K562 (cell line): Measurements from ENCODE around the gene RDH5. TPM values are rescaled to one million over a fixed set of nuclear protein-coding genes. Genes with fewer than 3 reads are reported as not detected.

Experiments
- ATAC-seq: fragments of 200-7000 bp; cut with Tn5 transposase; 3 replicates; pipeline ENCODE4 v1.9.1; 2020; ENCODE audit warnings: moderate library complexity
- BruUV-seq: library from RNA; stranded (reverse); fragments of 400-500 nt; replicated peaks from 2 replicates; lab custom pipeline; 2021; lab: Mats Ljungman, UMichigan
- CTCF ChIA-PET: fragments of 300-600 bp; formaldehyde crosslinking; extraction: SDS; loops from one replicate; lab custom pipeline; 2021; ENCODE audit warnings: low intra/inter-chr PET ratio; lab: Yijun Ruan, JAX
- POLR2A ChIA-PET: fragments of 300-600, 350-650 bp; sonication (Branson Sonifier 250); formaldehyde crosslinking; extraction: SDS; loops from one replicate; lab custom pipeline; 2021; ENCODE audit warnings: antibody characterized with exemption, inconsistent platforms; lab: Yijun Ruan, JAX
- DNase-seq, 4 experiments: peaks; one replicate each; pipeline versions ENCODE4 v3.0.0 to v3.0.0-alpha.2; 2011 to 2018; ENCODE audit warnings: low spot score in 3 of 4, mixed read lengths in 3 of 4; ENCODE audit errors: extremely low read depth in 1 of 4
- FAIRE-seq: peaks from 2 replicates; lab custom pipeline; 2011; peaks lifted over from hg19 to GRCh38; lab: Jason Lieb, UNC
- H2AFZ ChIP-seq: 2 replicates; pipeline ENCODE4 v1.6.0; 2011; ENCODE audit warnings: low read depth, low read length, control low read depth, inconsistent platforms
- H3K27ac ChIP-seq: fragments of 200-600 bp; 3 replicates; pipeline ENCODE4 v1.8.0; 2011; ENCODE audit warnings: low read depth, mild to moderate bottlenecking, control low read depth, inconsistent platforms, low read length, moderate library complexity, mixed read lengths; ENCODE audit errors: extremely low read depth
- H3K27me3 ChIP-seq, 2 experiments: fragments of 300-600 bp in 1 of 2; 2 replicates in 1 of 2; 3 replicates in 1 of 2; pipeline versions ENCODE4 v1.6.0 to v1.8.0; 2011; ENCODE audit warnings: inconsistent platforms in 2 of 2, low read length in 2 of 2, mild to moderate bottlenecking in 1 of 2, mixed read lengths in 1 of 2, moderate library complexity in 1 of 2; ENCODE audit not compliant: control insufficient read depth in 2 of 2, insufficient read depth in 2 of 2
- H3K36me3 ChIP-seq: fragments of 300-600 bp; 3 replicates; pipeline ENCODE4 v1.8.0; 2011; ENCODE audit warnings: mild to moderate bottlenecking, low read length, inconsistent platforms; ENCODE audit not compliant: control insufficient read depth, insufficient read depth
- H3K4me1 ChIP-seq, 2 experiments: fragments of 200-600 bp in 1 of 2; replicated peaks in 1 of 2; 2 replicates in 1 of 2; 3 replicates in 1 of 2; pipeline versions ENCODE4 v1.5.1 to v1.8.0; 2011; ENCODE audit warnings: inconsistent platforms in 2 of 2, low read length in 2 of 2, mild to moderate bottlenecking in 1 of 2, mixed read lengths in 1 of 2, moderate library complexity in 1 of 2; ENCODE audit not compliant: control insufficient read depth in 2 of 2, insufficient read depth in 2 of 2
- H3K4me2 ChIP-seq: 2 replicates; pipeline ENCODE4 v1.6.1; 2011; ENCODE audit warnings: low read length, control low read depth, inconsistent platforms, mixed read lengths; ENCODE audit not compliant: insufficient read depth
- H3K4me3 ChIP-seq: fragments of 200-600 bp; sonication (generic), shearing (Covaris generic); 2 replicates; pipeline ENCODE4 v1.5.1; 2016; ENCODE audit warnings: control low read depth, inconsistent platforms
- H3K79me2 ChIP-seq: fragments of 200-600 bp; 3 replicates; pipeline ENCODE4 v1.8.0; 2011; ENCODE audit warnings: low read length, inconsistent platforms; ENCODE audit not compliant: control insufficient read depth, insufficient read depth
- H3K9ac ChIP-seq, 2 experiments: 2 replicates each; pipeline versions ENCODE4 v1.6.0 to v1.6.1; 2011; ENCODE audit warnings: low read depth in 2 of 2, low read length in 2 of 2, control low read depth in 1 of 2, inconsistent platforms in 1 of 2, mild to moderate bottlenecking in 1 of 2, mixed read lengths in 1 of 2; ENCODE audit not compliant: insufficient read depth in 1 of 2
- H3K9me1 ChIP-seq: one replicate; pipeline ENCODE4 v1.6.0; 2011; ENCODE audit warnings: inconsistent platforms, mild to moderate bottlenecking, low read length, moderate library complexity; ENCODE audit not compliant: control insufficient read depth, insufficient read depth
- H3K9me3 ChIP-seq: replicated peaks from 2 replicates; pipeline ENCODE4 v1.5.1; 2011; ENCODE audit warnings: low read depth, low read length, inconsistent platforms; ENCODE audit not compliant: control insufficient read depth, insufficient read depth
- H4K20me1 ChIP-seq: replicated peaks from 2 replicates; pipeline ENCODE4 v1.6.1; 2011; ENCODE audit warnings: low read length, inconsistent platforms, mixed read lengths; ENCODE audit not compliant: control insufficient read depth, insufficient read depth
- EGR1 ChIP-seq: fragments of 450-650 bp; conservative IDR thresholded peaks from 2 replicates; pipeline ENCODE4 v1.6.1; 2017; ENCODE audit warnings: mild to moderate bottlenecking
- MCM2 ChIP-seq: fragments of 450-650 bp; IDR thresholded peaks from 2 replicates; pipeline ENCODE4 v1.6.1; 2017; ENCODE audit warnings: low read depth, mild to moderate bottlenecking
- RBFOX2 ChIP-seq: fragments of 200-400 bp; formaldehyde crosslinking; IDR thresholded peaks from 2 replicates; pipeline ENCODE4 v1.6.1; 2017; ENCODE audit warnings: low read depth, mild to moderate bottlenecking, low read length, moderate library complexity
- RBM25 ChIP-seq: fragments of 200-400 bp; formaldehyde crosslinking; IDR thresholded peaks from 2 replicates; pipeline ENCODE4 v1.6.1; 2018; ENCODE audit warnings: low read length, low read depth, moderate library complexity; ENCODE audit not compliant: severe bottlenecking
- TAL1 ChIP-seq: fragments of 450-650 bp; IDR thresholded peaks from 2 replicates; pipeline ENCODE4 v1.6.1; 2016; ENCODE audit warnings: mild to moderate bottlenecking
- in situ Hi-C: fragments of 300-500 bp; cut with MboI; formaldehyde crosslinking; loops from 4 replicates; pipeline ENCODE4 v1.15.0; 2018; ENCODE audit warnings: inconsistent platforms, mixed read lengths
- intact Hi-C: fragments of 100-400 bp; cut with micrococcal nuclease; formaldehyde crosslinking; loops from 2 replicates; pipeline ENCODE4 v1.14.2; 2022
- polyA plus RNA-seq, 8 experiments: library from polyadenylated mRNA; depleted of rRNA in 4 of 8; stranded (reverse) in 5 of 8; unstranded in 3 of 8; fragments of >200 nt; fragmentation: Nextera tagmentation in 2 of 8; fragmentation: Illumina TruSeq in 1 of 8; extraction: Ambion mirVana in 2 of 8; extraction: Trizol in 1 of 8; gene quantifications; 2 replicates each; pipeline versions ENCODE4 v1.2.1 to v1.2.3, GENCODE V29; 2011 to 2014; ENCODE audit warnings: inconsistent platforms in 1 of 8, missing spikeins in 1 of 8
- total RNA-seq, 7 experiments: library from RNA; depleted of rRNA in 6 of 7; stranded (reverse); fragments of >200 nt in 6 of 7; fragmentation: Illumina TruSeq in 2 of 7; extraction: Trizol in 2 of 7; gene quantifications; 2 replicates each; pipeline versions ENCODE4 v1.2.1 to v1.2.3, GENCODE V29; 2011 to 2021; ENCODE audit warnings: low replicate concordance in 1 of 7
- TF ChIP-seq, protein P1 (sequence below), 2 experiments: fragments of 150-350 bp in 1 of 2; IDR thresholded peaks; 2 replicates each; pipeline ENCODE4 v1.6.1; 2012 to 2016; ENCODE audit warnings: low read depth in 2 of 2, low read length in 2 of 2, mild to moderate bottlenecking in 1 of 2, moderate library complexity in 1 of 2

The RDH5 gene
- total and polyA plus RNA-seq, 9 of the 15 experiments (the other 6 are each of a cell fraction or from before 2014, with no cell fraction given): 0.28 to 2.0 (median 1.1) TPM; not detected in 1

DNA sequence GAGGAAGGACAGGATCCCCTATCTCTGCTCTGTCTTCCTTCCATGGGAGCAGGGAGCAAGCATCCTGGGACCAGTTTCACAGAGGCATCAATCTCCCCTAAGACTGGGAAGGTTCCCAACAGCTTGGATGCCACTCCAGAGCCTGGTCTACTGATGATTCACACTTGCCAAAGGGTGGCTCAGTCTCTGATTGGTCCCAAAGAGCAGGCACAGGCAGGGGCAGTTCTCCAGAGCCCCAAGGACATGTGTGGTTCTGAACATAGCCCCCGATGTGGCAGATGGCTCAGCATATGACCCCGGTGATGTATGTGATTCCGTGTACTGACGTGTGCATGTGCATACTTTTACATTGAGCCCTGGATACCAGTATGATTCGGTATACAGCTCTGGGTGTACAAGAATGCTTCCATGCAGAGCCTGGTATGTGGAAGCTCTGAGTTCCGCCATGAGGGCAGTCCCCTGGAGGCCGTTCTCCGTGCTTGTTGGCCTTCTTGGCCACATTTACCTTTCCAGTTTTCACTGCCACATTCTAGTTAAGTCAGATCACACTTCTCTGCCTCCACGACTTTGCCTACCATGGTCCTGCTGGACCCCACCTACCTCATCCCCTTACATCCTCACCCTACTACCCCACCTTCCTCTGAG, 33.7 kb upstream of the RDH5 start (continued):
- TF ChIP-seq, protein P1, sequence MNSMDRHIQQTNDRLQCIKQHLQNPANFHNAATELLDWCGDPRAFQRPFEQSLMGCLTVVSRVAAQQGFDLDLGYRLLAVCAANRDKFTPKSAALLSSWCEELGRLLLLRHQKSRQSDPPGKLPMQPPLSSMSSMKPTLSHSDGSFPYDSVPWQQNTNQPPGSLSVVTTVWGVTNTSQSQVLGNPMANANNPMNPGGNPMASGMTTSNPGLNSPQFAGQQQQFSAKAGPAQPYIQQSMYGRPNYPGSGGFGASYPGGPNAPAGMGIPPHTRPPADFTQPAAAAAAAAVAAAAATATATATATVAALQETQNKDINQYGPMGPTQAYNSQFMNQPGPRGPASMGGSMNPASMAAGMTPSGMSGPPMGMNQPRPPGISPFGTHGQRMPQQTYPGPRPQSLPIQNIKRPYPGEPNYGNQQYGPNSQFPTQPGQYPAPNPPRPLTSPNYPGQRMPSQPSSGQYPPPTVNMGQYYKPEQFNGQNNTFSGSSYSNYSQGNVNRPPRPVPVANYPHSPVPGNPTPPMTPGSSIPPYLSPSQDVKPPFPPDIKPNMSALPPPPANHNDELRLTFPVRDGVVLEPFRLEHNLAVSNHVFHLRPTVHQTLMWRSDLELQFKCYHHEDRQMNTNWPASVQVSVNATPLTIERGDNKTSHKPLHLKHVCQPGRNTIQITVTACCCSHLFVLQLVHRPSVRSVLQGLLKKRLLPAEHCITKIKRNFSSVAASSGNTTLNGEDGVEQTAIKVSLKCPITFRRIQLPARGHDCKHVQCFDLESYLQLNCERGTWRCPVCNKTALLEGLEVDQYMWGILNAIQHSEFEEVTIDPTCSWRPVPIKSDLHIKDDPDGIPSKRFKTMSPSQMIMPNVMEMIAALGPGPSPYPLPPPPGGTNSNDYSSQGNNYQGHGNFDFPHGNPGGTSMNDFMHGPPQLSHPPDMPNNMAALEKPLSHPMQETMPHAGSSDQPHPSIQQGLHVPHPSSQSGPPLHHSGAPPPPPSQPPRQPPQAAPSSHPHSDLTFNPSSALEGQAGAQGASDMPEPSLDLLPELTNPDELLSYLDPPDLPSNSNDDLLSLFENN (IDR thresholded peaks at IDR 0.05; ENCODE audit: low read depth in 2 of 2, low read length in 2 of 2): no peak
- TF ChIP-seq TAL1 (no peak), RBFOX2 (no peak)

DNA sequence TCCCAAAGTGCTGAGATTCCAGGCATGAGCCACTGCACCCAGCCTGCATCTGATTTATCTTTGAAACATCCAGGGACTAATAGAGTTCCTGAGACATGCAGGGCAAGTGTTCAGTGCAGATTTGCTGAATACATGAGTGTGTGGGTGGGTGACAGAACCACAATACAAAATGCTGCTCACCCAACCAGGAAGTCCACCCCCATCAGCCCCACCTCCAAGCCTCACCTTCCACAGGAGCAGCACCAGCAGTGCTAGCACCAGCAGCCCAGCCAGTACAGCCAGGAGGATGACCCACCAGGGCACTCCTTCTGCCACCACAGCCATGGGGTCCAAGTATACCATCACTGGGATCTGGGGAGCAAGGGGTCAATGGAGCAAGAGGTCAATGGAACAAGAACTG, 32.4 kb upstream of the RDH5 start:
- no peaks in the 10 kb centered on the region for H3K79me2 ChIP-seq
- ATAC-seq (no peak), FAIRE-seq (no peak), DNase-seq (no peak)
- H4K20me1 ChIP-seq: no peaks in the 10 kb centered on the region
- H3K27ac ChIP-seq: no peak overlapping the region
- no peak overlapping the region for H3K4me3 ChIP-seq
- TF ChIP-seq EGR1 (peak; percentile 34; the same call in 1 of the 2 replicates), MCM2 (no peak), RBM25 (no peak)
- no peak overlapping the region for H3K9ac ChIP-seq
- H3K9me1 ChIP-seq: no peaks in the 10 kb centered on the region
- H2AFZ ChIP-seq: no peak overlapping the region
- H3K27me3 ChIP-seq: peaks cover 40 to 51% of the 10 kb centered on the region in 2 experiments
- no TSS peak for BruUV-seq
- in situ Hi-C loops (no loop called here), intact Hi-C loops (no loop called here)
- no peaks in the 10 kb centered on the region for H3K9me3 ChIP-seq
- no peak overlapping the region for H3K4me2 ChIP-seq
- ChIA-PET CTCF (no interaction called here), POLR2A (no interaction called here)
- H3K36me3 ChIP-seq: no peaks in the 10 kb centered on the region
- H3K4me1 ChIP-seq: no peaks in the 10 kb centered on the region
